Uterus (tissue), 4 donors: Measurements from ENCODE around the gene ZNF423. TPM values are rescaled to one million over a fixed set of nuclear protein-coding genes. Genes with fewer than 3 reads are reported as not detected.

ENCODE experiments used
- DNase-seq, 2 donors: peaks; one replicate each; pipeline ENCODE4 v3.0.0-alpha.2; 2019 to 2020
- H3K27ac ChIP-seq, 2 donors: fragments of 200-600 bp; sonication (generic); 1 replicate in 1 of 2; 2 replicates in 1 of 2; pipeline ENCODE4 v1.5.1; 2016 to 2018
- H3K27me3 ChIP-seq, 2 donors: fragments of 200-600 bp; sonication (generic); one replicate each; pipeline ENCODE4 v1.5.1; 2018 to 2019; ENCODE audit warnings: control low read depth in 1 of 2
- H3K36me3 ChIP-seq, 2 donors: fragments of 200-600 bp; sonication (generic); one replicate each; pipeline ENCODE4 v1.5.1; 2019; ENCODE audit warnings: control low read depth in 1 of 2
- H3K4me1 ChIP-seq, 2 donors: fragments of 200-600 bp; sonication (generic); one replicate each; pipeline ENCODE4 v1.5.1; 2018 to 2019; ENCODE audit warnings: control low read depth in 1 of 2
- H3K4me3 ChIP-seq, 2 donors: fragments of 200-600 bp; sonication (generic); 1 replicate in 1 of 2; 2 replicates in 1 of 2; pipeline ENCODE4 v1.5.1; 2018 to 2019; ENCODE audit warnings: mild to moderate bottlenecking in 1 of 2
- H3K9me3 ChIP-seq, 2 donors: fragments of 200-600 bp; sonication (generic); one replicate each; pipeline ENCODE4 v1.5.1; 2019; ENCODE audit warnings: control low read depth in 1 of 2
- POLR2A ChIP-seq, 2 donors: fragments of 450-650 bp; IDR thresholded peaks; one replicate each; pipeline ENCODE4 v1.6.1; 2016; ENCODE audit warnings: antibody characterized with exemption in 2 of 2, mild to moderate bottlenecking in 1 of 2, moderate library complexity in 1 of 2
- intact Hi-C: fragments of 100-400 bp; cut with DNase I; formaldehyde crosslinking; loops from one replicate; pipeline ENCODE4 v1.15.1; 2023; ENCODE audit warnings: low total_unique reads
- total RNA-seq, 4 donors: library from RNA; depleted of rRNA in 3 of 4; stranded (reverse); fragments of >200 nt in 3 of 4; gene quantifications; one replicate each; pipeline versions ENCODE4 v1.1.0 to v1.2.4, GENCODE V29; 2014 to 2023
- TF ChIP-seq, protein P1 (sequence below), 4 experiments: fragments of 200-600 bp in 2 of 4; fragments of 450-650 bp in 2 of 4; sonication (generic) in 2 of 4; IDR thresholded peaks; one replicate each; pipeline ENCODE4 v1.5.1; 2016 to 2019; ENCODE audit warnings: antibody characterized with exemption in 4 of 4, mild to moderate bottlenecking in 2 of 4, moderate library complexity in 1 of 4
- donor health status: DM: yes; HTN: yes; CAD: no.

ZNF423 gene
- total RNA-seq, 4 donors from 2014 or later, result 7.1 to 33.5 (median 14.7) TPM

DNA sequence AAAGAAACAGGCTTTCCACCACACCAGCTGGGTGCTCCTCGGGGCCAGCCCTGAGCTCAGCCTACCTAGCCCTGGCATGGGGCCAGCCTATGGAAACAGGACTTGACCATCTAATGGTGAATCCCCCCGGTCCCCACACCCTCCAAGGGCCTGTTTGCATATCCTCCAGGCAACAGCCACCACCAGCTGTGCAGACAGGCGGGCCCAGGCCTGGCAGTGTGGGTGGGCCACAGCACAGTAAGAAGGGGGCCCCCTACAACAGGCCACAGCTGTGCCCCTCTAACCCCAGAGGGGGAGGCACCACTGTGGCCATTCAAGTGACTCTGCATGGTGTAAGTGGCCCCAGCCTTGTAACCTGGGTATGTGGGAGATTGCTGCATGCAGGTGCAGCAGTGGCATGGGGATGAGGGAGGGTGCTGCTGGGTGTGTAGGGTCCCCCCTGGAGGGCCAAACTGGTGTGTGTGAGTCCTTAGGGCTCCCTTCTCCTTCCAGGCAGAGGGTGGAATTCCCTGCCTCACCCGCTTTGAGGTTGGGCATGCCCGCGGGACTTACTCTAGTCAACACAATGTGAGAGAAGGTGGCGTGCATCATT, 334.1 kb downstream of the ZNF423 start:
- TF ChIP-seq, protein P1, sequence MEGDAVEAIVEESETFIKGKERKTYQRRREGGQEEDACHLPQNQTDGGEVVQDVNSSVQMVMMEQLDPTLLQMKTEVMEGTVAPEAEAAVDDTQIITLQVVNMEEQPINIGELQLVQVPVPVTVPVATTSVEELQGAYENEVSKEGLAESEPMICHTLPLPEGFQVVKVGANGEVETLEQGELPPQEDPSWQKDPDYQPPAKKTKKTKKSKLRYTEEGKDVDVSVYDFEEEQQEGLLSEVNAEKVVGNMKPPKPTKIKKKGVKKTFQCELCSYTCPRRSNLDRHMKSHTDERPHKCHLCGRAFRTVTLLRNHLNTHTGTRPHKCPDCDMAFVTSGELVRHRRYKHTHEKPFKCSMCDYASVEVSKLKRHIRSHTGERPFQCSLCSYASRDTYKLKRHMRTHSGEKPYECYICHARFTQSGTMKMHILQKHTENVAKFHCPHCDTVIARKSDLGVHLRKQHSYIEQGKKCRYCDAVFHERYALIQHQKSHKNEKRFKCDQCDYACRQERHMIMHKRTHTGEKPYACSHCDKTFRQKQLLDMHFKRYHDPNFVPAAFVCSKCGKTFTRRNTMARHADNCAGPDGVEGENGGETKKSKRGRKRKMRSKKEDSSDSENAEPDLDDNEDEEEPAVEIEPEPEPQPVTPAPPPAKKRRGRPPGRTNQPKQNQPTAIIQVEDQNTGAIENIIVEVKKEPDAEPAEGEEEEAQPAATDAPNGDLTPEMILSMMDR (IDR thresholded peaks at IDR 0.05), result no peak
- TF ChIP-seq POLR2A (IDR thresholded peaks at IDR 0.05), result no peak
- Histone ChIP-seq H3K4me1 (no peaks in the 10 kb centered on the region), H3K36me3 (no peaks in the 10 kb centered on the region), H3K27me3 (no peaks in the 10 kb centered on the region), H3K9me3 (no peaks in the 10 kb centered on the region), H3K4me3 (no peak overlapping the region), H3K27ac (no peak overlapping the region)
- intact Hi-C loops, result no loop called here
- no peak for DNase-seq

DNA sequence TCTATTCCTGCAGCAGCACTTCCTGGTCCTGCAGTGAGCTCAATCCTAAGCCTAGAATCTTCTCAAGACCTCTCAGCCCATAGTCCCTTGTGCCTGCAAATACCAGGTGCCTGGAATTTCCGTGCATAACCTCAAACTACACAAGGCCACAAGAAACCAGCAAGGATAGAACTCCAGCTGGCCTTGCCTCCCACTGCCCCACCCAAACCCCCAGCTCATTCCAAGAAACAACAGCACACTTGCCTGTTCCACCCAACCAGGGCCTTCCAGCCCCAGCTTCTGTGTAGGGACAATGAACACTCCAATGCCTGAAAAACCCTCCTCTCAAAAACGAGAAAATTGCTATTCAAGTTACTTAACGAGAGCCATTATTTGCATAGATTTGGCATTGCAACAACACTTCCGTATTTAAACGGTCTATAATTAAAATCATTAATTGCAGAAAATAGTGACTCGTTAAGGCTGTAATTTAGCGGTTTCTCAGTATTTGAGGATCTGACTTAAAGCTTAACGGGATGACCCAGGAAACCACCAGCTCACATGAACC, 335.3 kb downstream of the ZNF423 start:
- H3K4me1 ChIP-seq, result no peaks in the 10 kb centered on the region
- no peak for TF ChIP-seq POLR2A (IDR thresholded peaks at IDR 0.05)
- TF ChIP-seq, protein P1 (IDR thresholded peaks at IDR 0.05), result no peak
- no peak for DNase-seq
- no peaks in the 10 kb centered on the region for H3K9me3 ChIP-seq
- H3K27ac ChIP-seq, result no peak overlapping the region
- H3K36me3 ChIP-seq, result no peaks in the 10 kb centered on the region
- H3K27me3 ChIP-seq, result no peaks in the 10 kb centered on the region
- intact Hi-C loops, result no loop called here
- no peak overlapping the region for H3K4me3 ChIP-seq

DNA sequence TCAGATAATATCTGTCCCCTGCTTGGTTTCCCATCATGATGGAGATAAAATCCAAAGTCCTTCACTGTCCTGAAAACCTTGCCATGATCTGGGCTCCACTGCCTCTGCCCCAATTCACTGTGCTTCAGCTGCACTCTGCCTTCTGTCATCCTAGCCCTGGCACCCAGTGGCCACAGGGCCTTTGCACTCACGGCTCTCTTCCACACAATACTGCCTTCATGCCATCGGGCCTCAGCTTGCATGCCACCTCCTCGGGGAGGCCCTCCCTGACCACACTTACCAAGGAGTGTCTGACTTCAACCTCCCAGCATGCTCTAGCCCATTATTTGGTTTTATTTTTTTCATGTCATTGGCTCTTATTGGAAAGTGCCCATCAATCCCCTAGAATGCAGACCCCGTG, 336.2 kb downstream of the ZNF423 start:
- no peaks in the 10 kb centered on the region for H3K36me3 ChIP-seq
- DNase-seq, result no peak
- H3K4me1 ChIP-seq, result no peaks in the 10 kb centered on the region
- TF ChIP-seq POLR2A (IDR thresholded peaks at IDR 0.05), result no peak
- TF ChIP-seq, protein P1 (IDR thresholded peaks at IDR 0.05), result no peak
- no peaks in the 10 kb centered on the region for H3K27me3 ChIP-seq
- no peak overlapping the region for H3K4me3 ChIP-seq
- H3K9me3 ChIP-seq, result no peaks in the 10 kb centered on the region
- H3K27ac ChIP-seq, result no peak overlapping the region
- intact Hi-C loops, result no loop called here

GRCh38 chr16:49519008-49519656, 336.8 kb downstream of the ZNF423 start:
- no peaks in the 10 kb centered on the region for H3K9me3 ChIP-seq
- DNase-seq, result no peak
- H3K27me3 ChIP-seq, result no peaks in the 10 kb centered on the region
- no peaks in the 10 kb centered on the region for H3K4me1 ChIP-seq
- H3K4me3 ChIP-seq, result no peak overlapping the region
- H3K27ac ChIP-seq, result no peak overlapping the region
- no peak for TF ChIP-seq POLR2A (IDR thresholded peaks at IDR 0.05)
- TF ChIP-seq, protein P1 (IDR thresholded peaks at IDR 0.05), result no peak
- no peaks in the 10 kb centered on the region for H3K36me3 ChIP-seq
- intact Hi-C loops, result no loop called here

DNA sequence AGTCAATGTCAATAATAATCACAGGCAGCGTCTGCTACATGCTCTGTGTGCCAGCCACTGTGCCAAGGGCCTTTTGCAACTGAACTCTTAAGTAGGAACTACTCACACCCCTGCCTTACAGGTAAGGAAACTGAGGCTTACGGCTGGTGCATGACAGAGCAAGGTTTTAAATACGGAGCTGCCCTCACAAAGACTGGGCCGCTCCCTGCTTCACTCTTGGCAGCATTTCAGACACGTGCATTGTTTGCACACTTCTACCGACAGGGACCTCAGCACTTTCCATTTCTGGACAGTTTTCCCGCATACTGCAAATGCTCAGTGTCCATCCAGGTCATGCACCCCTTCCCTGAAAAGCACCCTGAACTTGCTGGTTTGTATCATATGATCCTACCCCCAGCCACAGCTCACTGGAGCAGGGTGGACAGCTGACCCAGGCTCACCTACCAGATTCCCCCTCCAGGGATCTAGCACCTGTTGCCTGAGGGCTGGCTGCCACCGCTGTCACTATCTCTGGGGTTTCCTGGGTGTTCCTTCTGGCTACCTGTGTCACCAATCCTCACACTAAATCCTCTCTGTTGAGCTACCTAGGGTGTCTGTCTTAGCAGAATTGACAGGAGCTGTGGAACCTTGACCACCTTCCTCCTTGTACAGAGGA, 339.4 kb downstream of the ZNF423 start:
- no peaks in the 10 kb centered on the region for H3K9me3 ChIP-seq
- intact Hi-C loops, result no loop called here
- H3K27ac ChIP-seq, result no peak overlapping the region
- H3K4me3 ChIP-seq, result no peak overlapping the region
- DNase-seq, result no peak
- TF ChIP-seq POLR2A (IDR thresholded peaks at IDR 0.05), result no peak
- H3K36me3 ChIP-seq, result no peaks in the 10 kb centered on the region
- H3K27me3 ChIP-seq, result no peaks in the 10 kb centered on the region
- H3K4me1 ChIP-seq, result no peaks in the 10 kb centered on the region
